ENCODE results near the gene SLC35F4. TPM values are rescaled to one million over a fixed set of nuclear protein-coding genes. Genes with fewer than 3 reads are reported as not detected.
A peak's percentile ranks its signal among the peaks of the same experiment; 100 is the strongest.

The SLC35F4 gene
- total RNA-seq, 1 experiment from 2014 or later = not detected

DNA sequence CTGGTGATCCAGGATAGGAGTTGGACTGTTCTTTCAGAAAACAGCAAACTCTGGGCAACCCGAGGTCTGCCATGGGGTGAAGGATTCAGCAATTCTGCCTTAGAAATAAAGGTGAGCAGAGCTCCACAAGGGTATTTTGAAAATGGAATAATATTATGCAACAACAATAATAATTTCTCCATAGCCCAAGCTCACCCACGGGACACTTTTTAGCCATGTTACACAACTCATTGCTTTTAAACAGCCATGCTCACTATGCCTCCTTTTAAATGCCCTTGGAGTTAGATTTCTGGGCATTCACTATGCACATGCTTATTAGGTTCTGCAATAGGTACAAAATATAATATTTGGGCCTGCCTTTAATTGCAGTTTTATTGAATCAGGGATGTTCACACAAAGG is 37.2 kb downstream of the SLC35F4 start:
- ChIA-PET POLR2A (ENCODE audit: unreplicated experiment) (no interaction called here), CTCF (no interaction called here)
- Histone ChIP-seq H3K4me1 (ENCODE audit: insufficient read depth, low read length) (peaks cover 12% of the 10 kb centered on the region), H3K27ac (ENCODE audit: low read length) (no peak overlapping the region), H3K9me2 (replicated peaks; ENCODE audit: low read length) (no peaks in the 10 kb centered on the region), H3K4me3 (ENCODE audit: low read length) (no peak overlapping the region), H3F3A (ENCODE audit: low read length, unreplicated experiment) (peaks cover 9% of the 10 kb centered on the region), H3K36me3 (ENCODE audit: low read depth, low read length) (no peaks in the 10 kb centered on the region), H3K4me2 (ENCODE audit: low read length) (no peak overlapping the region), H3K27me3 (ENCODE audit: low read length) (peaks cover 29% of the 10 kb centered on the region; the same call in 1 of the 2 replicates), H3K79me2 (ENCODE audit: low read length) (no peaks in the 10 kb centered on the region), H3K9ac (ENCODE audit: low read length) (no peak overlapping the region), H2AFZ (ENCODE audit: low read length) (no peak overlapping the region), H4K20me1 (ENCODE audit: low read length) (no peaks in the 10 kb centered on the region), H3K9me3 (ENCODE audit: low read length) (0 out of 2 replicates have a peak, but pooled peaks cover 5% of the 10 kb centered on the region)
- ATAC-seq (no peak), DNase-seq (no peak)
- intact Hi-C loops (cut with micrococcal nuclease) = no loop called here
- no TSS peak for BruUV-seq (replicated peaks)
- TF ChIP-seq, protein P1, sequence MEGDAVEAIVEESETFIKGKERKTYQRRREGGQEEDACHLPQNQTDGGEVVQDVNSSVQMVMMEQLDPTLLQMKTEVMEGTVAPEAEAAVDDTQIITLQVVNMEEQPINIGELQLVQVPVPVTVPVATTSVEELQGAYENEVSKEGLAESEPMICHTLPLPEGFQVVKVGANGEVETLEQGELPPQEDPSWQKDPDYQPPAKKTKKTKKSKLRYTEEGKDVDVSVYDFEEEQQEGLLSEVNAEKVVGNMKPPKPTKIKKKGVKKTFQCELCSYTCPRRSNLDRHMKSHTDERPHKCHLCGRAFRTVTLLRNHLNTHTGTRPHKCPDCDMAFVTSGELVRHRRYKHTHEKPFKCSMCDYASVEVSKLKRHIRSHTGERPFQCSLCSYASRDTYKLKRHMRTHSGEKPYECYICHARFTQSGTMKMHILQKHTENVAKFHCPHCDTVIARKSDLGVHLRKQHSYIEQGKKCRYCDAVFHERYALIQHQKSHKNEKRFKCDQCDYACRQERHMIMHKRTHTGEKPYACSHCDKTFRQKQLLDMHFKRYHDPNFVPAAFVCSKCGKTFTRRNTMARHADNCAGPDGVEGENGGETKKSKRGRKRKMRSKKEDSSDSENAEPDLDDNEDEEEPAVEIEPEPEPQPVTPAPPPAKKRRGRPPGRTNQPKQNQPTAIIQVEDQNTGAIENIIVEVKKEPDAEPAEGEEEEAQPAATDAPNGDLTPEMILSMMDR (conservative IDR thresholded peaks at IDR 0.05; ENCODE audit: low read depth, low read length) = no peak
- TF ChIP-seq EZH2phosphoT487 (IDR thresholded peaks at IDR 0.05; ENCODE audit: borderline replicate concordance, low read length) (no peak), EZH2 (IDR thresholded peaks at IDR 0.05; ENCODE audit: low read length, unreplicated experiment) (no peak)

DNA sequence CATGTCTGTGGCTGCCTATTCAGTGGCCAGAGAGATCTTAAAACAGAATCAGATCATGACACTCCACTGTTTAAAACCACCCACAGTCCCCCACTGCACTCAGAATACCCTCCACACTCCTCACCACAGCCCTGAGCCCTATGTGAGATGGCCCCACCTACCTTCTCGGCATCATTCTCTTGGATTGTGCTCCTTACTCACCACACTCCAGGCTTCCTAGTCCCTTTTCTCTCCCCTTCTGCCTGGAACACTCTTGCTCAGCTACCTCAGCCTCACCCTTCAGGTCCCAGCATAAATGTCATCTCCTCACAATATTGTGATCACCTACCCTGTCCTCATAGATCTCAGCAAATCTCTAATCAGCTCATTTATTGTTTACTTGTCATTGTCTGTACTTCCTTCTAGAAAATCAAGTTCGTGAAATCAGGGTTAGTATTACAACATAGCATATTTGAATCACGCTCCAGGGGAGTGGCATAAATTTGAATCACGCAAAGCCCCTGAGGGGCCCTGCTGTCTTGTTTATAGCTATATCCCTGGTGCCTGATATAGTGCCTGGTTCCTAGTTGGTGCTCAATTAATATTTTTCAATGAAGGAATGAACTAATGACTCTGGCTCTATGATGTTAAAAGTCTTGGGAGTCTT is 42.8 kb downstream of the SLC35F4 start:
- Histone ChIP-seq H3K9ac (ENCODE audit: low read length) (no peak overlapping the region), H3K79me2 (ENCODE audit: low read length) (no peaks in the 10 kb centered on the region), H4K20me1 (ENCODE audit: low read length) (no peaks in the 10 kb centered on the region), H2AFZ (ENCODE audit: low read length) (no peak overlapping the region), H3K27ac (ENCODE audit: low read length) (no peak overlapping the region), H3K9me2 (replicated peaks; ENCODE audit: low read length) (no peaks in the 10 kb centered on the region), H3K4me1 (ENCODE audit: insufficient read depth, low read length) (no peaks in the 10 kb centered on the region), H3K36me3 (ENCODE audit: low read depth, low read length) (no peaks in the 10 kb centered on the region), H3F3A (ENCODE audit: low read length, unreplicated experiment) (no peaks in the 10 kb centered on the region), H3K4me3 (ENCODE audit: low read length) (no peak overlapping the region), H3K9me3 (ENCODE audit: low read length) (no peaks in the 10 kb centered on the region), H3K27me3 (ENCODE audit: low read length) (peaks cover 13% of the 10 kb centered on the region), H3K4me2 (ENCODE audit: low read length) (no peak overlapping the region)
- TF ChIP-seq EZH2phosphoT487 (IDR thresholded peaks at IDR 0.05; ENCODE audit: borderline replicate concordance, low read length) = no peak
- TF ChIP-seq EZH2 (IDR thresholded peaks at IDR 0.05; ENCODE audit: low read length, unreplicated experiment) = no peak
- TF ChIP-seq, protein P1 (conservative IDR thresholded peaks at IDR 0.05; ENCODE audit: low read depth, low read length) = no peak
- CTCF ChIA-PET = no interaction called here
- ATAC-seq (no peak), DNase-seq (peak; percentile 52)
- intact Hi-C loops (cut with micrococcal nuclease) = no loop called here
- BruUV-seq (replicated peaks) = no TSS peak
- POLR2A ChIA-PET (ENCODE audit: unreplicated experiment) = no interaction called here

DNA sequence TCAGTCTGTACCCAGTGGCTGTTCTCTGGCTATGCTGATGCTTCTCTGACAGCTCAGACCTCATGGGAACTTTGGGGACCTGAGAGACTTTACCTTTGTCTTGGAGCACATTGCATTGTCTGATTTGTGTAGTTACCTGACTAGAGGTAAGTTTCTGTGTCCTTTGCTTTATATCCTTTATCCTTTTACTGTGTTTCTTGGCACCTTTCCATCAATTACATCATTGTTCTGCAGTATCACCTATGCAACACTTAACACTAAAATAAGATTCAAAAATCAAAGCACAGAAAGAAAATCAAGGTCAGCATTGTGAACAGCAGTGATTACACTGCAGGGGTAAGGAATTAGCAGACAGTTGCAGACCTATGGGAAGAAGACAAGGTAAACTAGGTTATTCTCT is 43.8 kb downstream of the SLC35F4 start:
- TF ChIP-seq, protein P1 (conservative IDR thresholded peaks at IDR 0.05; ENCODE audit: low read depth, low read length) = no peak
- TF ChIP-seq EZH2 (IDR thresholded peaks at IDR 0.05; ENCODE audit: low read length, unreplicated experiment) (no peak), EZH2phosphoT487 (IDR thresholded peaks at IDR 0.05; ENCODE audit: borderline replicate concordance, low read length) (no peak)
- H3K27ac ChIP-seq (ENCODE audit: low read length) = no peak overlapping the region
- no peak overlapping the region for H3K4me3 ChIP-seq (ENCODE audit: low read length)
- H3K4me1 ChIP-seq (ENCODE audit: insufficient read depth, low read length) = no peaks in the 10 kb centered on the region
- ChIA-PET CTCF (no interaction called here), POLR2A (ENCODE audit: unreplicated experiment) (no interaction called here)
- BruUV-seq (replicated peaks) = no TSS peak
- intact Hi-C loops (cut with micrococcal nuclease) = no loop called here
- no peaks in the 10 kb centered on the region for H3K79me2 ChIP-seq (ENCODE audit: low read length)
- no peaks in the 10 kb centered on the region for H3F3A ChIP-seq (ENCODE audit: low read length, unreplicated experiment)
- no peak overlapping the region for H2AFZ ChIP-seq (ENCODE audit: low read length)
- ATAC-seq (no peak), DNase-seq (no peak)
- H3K9me2 ChIP-seq (replicated peaks; ENCODE audit: low read length) = no peaks in the 10 kb centered on the region
- H3K36me3 ChIP-seq (ENCODE audit: low read depth, low read length) = no peaks in the 10 kb centered on the region
- no peak overlapping the region for H3K4me2 ChIP-seq (ENCODE audit: low read length)
- peaks cover 9% of the 10 kb centered on the region for H3K27me3 ChIP-seq (ENCODE audit: low read length)
- no peaks in the 10 kb centered on the region for H4K20me1 ChIP-seq (ENCODE audit: low read length)
- no peaks in the 10 kb centered on the region for H3K9me3 ChIP-seq (ENCODE audit: low read length)
- no peak overlapping the region for H3K9ac ChIP-seq (ENCODE audit: low read length)
